ENCODE measurements around the gene SYNGR1. TPM values are rescaled to one million over a fixed set of nuclear protein-coding genes. Genes with fewer than 3 reads are reported as not detected.

SYNGR1 gene
- polyA plus RNA-seq, 6 donors from 2014 or later: 2.6 to 11.9 (median 4.6) TPM

GRCh38 chr22:39415506-39415905 lies 65.7 kb downstream of the SYNGR1 start:
- no peak for ATAC-seq (ENCODE audit: low read depth in 2 of 2)
- Mint-ChIP-seq H3K27me3 (no peaks in the 10 kb centered on the region), H3K9me3 (no peaks in the 10 kb centered on the region), H3K27ac (no peak overlapping the region), H3K4me3 (no peak overlapping the region), H3K4me1 (peaks cover 17 to 30% (median 24%) of the 10 kb centered on the region in 3 donors), H3K36me3 (peaks cover 10 to 15% of the 10 kb centered on the region in 2 donors)
- no peak for DNase-seq

- Mint-ChIP-seq H3K27me3 (no peaks in the 10 kb centered on the region), H3K36me3 (peaks cover 15 to 23% of the 10 kb centered on the region in 2 donors), H3K9me3 (no peaks in the 10 kb centered on the region), H3K4me1 (peaks cover 17 to 30% (median 24%) of the 10 kb centered on the region in 3 donors), H3K4me3 (no peak overlapping the region), H3K27ac (no peak overlapping the region)
- DNase-seq: no peak
- no peak for ATAC-seq (ENCODE audit: low read depth in 2 of 2)
These were observed 66.5 kb downstream of the SYNGR1 start for GRCh38 chr22:39416319-39416718.

- H3K4me1 Mint-ChIP-seq: peaks cover 8 to 19% (median 14%) of the 10 kb centered on the region in 3 donors
- no peaks in the 10 kb centered on the region for H3K27me3 Mint-ChIP-seq
- H3K27ac Mint-ChIP-seq: no peak overlapping the region
- peaks cover 22 to 30% of the 10 kb centered on the region in 2 donors for H3K36me3 Mint-ChIP-seq
- DNase-seq (no peak), ATAC-seq (ENCODE audit: low read depth in 2 of 2) (no peak)
- no peaks in the 10 kb centered on the region for H3K9me3 Mint-ChIP-seq
- H3K4me3 Mint-ChIP-seq: no peak overlapping the region
These were observed 67.8 kb downstream of the SYNGR1 start for GRCh38 chr22:39417641-39418040.

- Mint-ChIP-seq H3K27me3 (no peaks in the 10 kb centered on the region), H3K4me1 (peaks cover 8 to 10% (median 10%) of the 10 kb centered on the region in 3 donors), H3K4me3 (no peak overlapping the region), H3K27ac (no peak overlapping the region), H3K9me3 (no peaks in the 10 kb centered on the region), H3K36me3 (peaks cover 22 to 30% of the 10 kb centered on the region in 2 donors)
- ATAC-seq (ENCODE audit: low read depth in 2 of 2) (no peak), DNase-seq (no peak)
These were observed 68.9 kb downstream of the SYNGR1 start for GRCh38 chr22:39418696-39419095.

GRCh38 chr22:39419096-39419495 lies 69.3 kb downstream of the SYNGR1 start:
- DNase-seq (no peak), ATAC-seq (ENCODE audit: low read depth in 2 of 2) (no peak)
- H3K36me3 Mint-ChIP-seq: peaks cover 22 to 34% of the 10 kb centered on the region in 2 donors
- H3K4me3 Mint-ChIP-seq: no peak overlapping the region
- H3K27me3 Mint-ChIP-seq: no peaks in the 10 kb centered on the region
- no peak overlapping the region for H3K27ac Mint-ChIP-seq
- H3K4me1 Mint-ChIP-seq: peaks cover 5 to 6% (median 6%) of the 10 kb centered on the region in 3 donors
- H3K9me3 Mint-ChIP-seq: no peaks in the 10 kb centered on the region

- Mint-ChIP-seq H3K36me3 (peaks cover 22 to 35% of the 10 kb centered on the region in 2 donors), H3K4me1 (peaks cover 0 to 4% (median 0%) of the 10 kb centered on the region in 3 donors), H3K4me3 (no peak overlapping the region), H3K9me3 (no peaks in the 10 kb centered on the region), H3K27me3 (no peaks in the 10 kb centered on the region), H3K27ac (peak overlapping the region in 1 of 6 donors; percentile 42)
- no peak for DNase-seq
- no peak for ATAC-seq (ENCODE audit: low read depth in 2 of 2)
These were observed 70.1 kb downstream of the SYNGR1 start for GRCh38 chr22:39419911-39420310.

GRCh38 chr22:39421691-39422090 lies 71.9 kb downstream of the SYNGR1 start:
- Mint-ChIP-seq H3K36me3 (peaks cover 22 to 35% of the 10 kb centered on the region in 2 donors), H3K4me1 (no peaks in the 10 kb centered on the region), H3K9me3 (no peaks in the 10 kb centered on the region), H3K27ac (peak overlapping the region in 2 of 6 donors; percentile 67 to 86), H3K27me3 (no peaks in the 10 kb centered on the region), H3K4me3 (no peak overlapping the region)
- no peak for ATAC-seq (ENCODE audit: low read depth in 2 of 2)
- DNase-seq: no peak

- Mint-ChIP-seq H3K4me1 (no peaks in the 10 kb centered on the region), H3K9me3 (no peaks in the 10 kb centered on the region), H3K4me3 (no peak overlapping the region), H3K27ac (peak overlapping the region in 1 of 6 donors; percentile 44), H3K27me3 (no peaks in the 10 kb centered on the region), H3K36me3 (peaks cover 22 to 35% of the 10 kb centered on the region in 2 donors)
- DNase-seq (no peak), ATAC-seq (ENCODE audit: low read depth in 2 of 2) (no peak)
These were observed 72.3 kb downstream of the SYNGR1 start for GRCh38 chr22:39422101-39422500.

GRCh38 chr22:39422721-39423120 lies 72.9 kb downstream of the SYNGR1 start:
- Mint-ChIP-seq H3K27ac (peak overlapping the region in 1 of 6 donors; percentile 57), H3K27me3 (no peaks in the 10 kb centered on the region), H3K9me3 (no peaks in the 10 kb centered on the region), H3K36me3 (peaks cover 22 to 35% of the 10 kb centered on the region in 2 donors), H3K4me3 (no peak overlapping the region), H3K4me1 (no peaks in the 10 kb centered on the region)
- DNase-seq (no peak), ATAC-seq (ENCODE audit: low read depth in 2 of 2) (no peak)

- no peaks in the 10 kb centered on the region for H3K4me1 Mint-ChIP-seq
- H3K9me3 Mint-ChIP-seq: no peaks in the 10 kb centered on the region
- DNase-seq (no peak), ATAC-seq (ENCODE audit: low read depth in 2 of 2) (no peak)
- no peak overlapping the region for H3K27ac Mint-ChIP-seq
- H3K4me3 Mint-ChIP-seq: no peak overlapping the region
- H3K27me3 Mint-ChIP-seq: no peaks in the 10 kb centered on the region
- H3K36me3 Mint-ChIP-seq: peaks cover 19 to 28% of the 10 kb centered on the region in 2 donors
These were observed 74.2 kb downstream of the SYNGR1 start for GRCh38 chr22:39423976-39424375.

GRCh38 chr22:39426380-39427043 lies 76.7 kb downstream of the SYNGR1 start:
- Mint-ChIP-seq H3K36me3 (peaks cover 5 to 10% of the 10 kb centered on the region in 2 donors), H3K4me1 (no peaks in the 10 kb centered on the region), H3K4me3 (no peak overlapping the region), H3K27ac (peak overlapping the region in 1 of 6 donors; percentile 41), H3K27me3 (no peaks in the 10 kb centered on the region), H3K9me3 (no peaks in the 10 kb centered on the region)
- no peak for ATAC-seq (ENCODE audit: low read depth in 2 of 2)
- no peak for DNase-seq

- Mint-ChIP-seq H3K27ac (no peak overlapping the region), H3K4me3 (no peak overlapping the region), H3K27me3 (no peaks in the 10 kb centered on the region), H3K9me3 (no peaks in the 10 kb centered on the region), H3K36me3 (peaks cover 0 to 5% of the 10 kb centered on the region in 2 donors), H3K4me1 (no peaks in the 10 kb centered on the region)
- ATAC-seq (ENCODE audit: low read depth in 2 of 2) (no peak), DNase-seq (no peak)
These were observed 78.2 kb downstream of the SYNGR1 start for GRCh38 chr22:39427751-39428596.

- H3K4me1 Mint-ChIP-seq: no peaks in the 10 kb centered on the region
These were observed 78.8 kb downstream of the SYNGR1 start for GRCh38 chr22:39428597-39429071.

GRCh38 chr22:39429186-39429585 lies 79.4 kb downstream of the SYNGR1 start:
- H3K9me3 Mint-ChIP-seq: no peaks in the 10 kb centered on the region
- H3K4me3 Mint-ChIP-seq: no peak overlapping the region
- H3K27me3 Mint-ChIP-seq: no peaks in the 10 kb centered on the region
- no peaks in the 10 kb centered on the region for H3K4me1 Mint-ChIP-seq
- no peak for ATAC-seq (ENCODE audit: low read depth in 2 of 2)
- H3K27ac Mint-ChIP-seq: no peak overlapping the region
- no peak for DNase-seq
- H3K36me3 Mint-ChIP-seq: peaks cover 0 to 8% of the 10 kb centered on the region in 2 donors

More at GRCh38 chr22:39428597-39429071, 78.8 kb downstream of the SYNGR1 start:
- Mint-ChIP-seq H3K9me3 (no peaks in the 10 kb centered on the region), H3K36me3 (peaks cover 0 to 7% of the 10 kb centered on the region in 2 donors), H3K27ac (no peak overlapping the region), H3K27me3 (no peaks in the 10 kb centered on the region), H3K4me3 (no peak overlapping the region)
- DNase-seq (no peak), ATAC-seq (ENCODE audit: low read depth in 2 of 2) (no peak)
